ENCODE results near the gene SERGEF. TPM values are rescaled to one million over a fixed set of nuclear protein-coding genes. Genes with fewer than 3 reads are reported as not detected.

Gene SERGEF
- total RNA-seq, 4 donors from 2014 or later = 42.1 to 61.6 (median 53.9) TPM

GRCh38 chr11:17838102-17838501 lies 174.7 kb downstream of the SERGEF start:
- Histone ChIP-seq H3K4me1 (no peaks in the 10 kb centered on the region), H3K27ac (no peak overlapping the region), H3K27me3 (no peaks in the 10 kb centered on the region), H3K4me3 (no peak overlapping the region), H3K36me3 (no peaks in the 10 kb centered on the region), H3K9me3 (no peaks in the 10 kb centered on the region)
- no peak for DNase-seq (ENCODE audit: low spot score in 2 of 2)
- TF ChIP-seq POLR2A (IDR thresholded peaks at IDR 0.05) = no peak
- TF ChIP-seq EP300 (IDR thresholded peaks at IDR 0.05) = no peak
- no peak for TF ChIP-seq CTCF (IDR thresholded peaks at IDR 0.05)
- 94 to 96% methylated on average over 3 of the region's 3 CpGs for WGBS, 2 donors

- Histone ChIP-seq H3K27me3 (no peaks in the 10 kb centered on the region), H3K4me1 (no peaks in the 10 kb centered on the region), H3K9me3 (no peaks in the 10 kb centered on the region), H3K36me3 (no peaks in the 10 kb centered on the region), H3K4me3 (no peak overlapping the region), H3K27ac (no peak overlapping the region)
- TF ChIP-seq EP300 (IDR thresholded peaks at IDR 0.05) (no peak), CTCF (IDR thresholded peaks at IDR 0.05) (no peak), POLR2A (IDR thresholded peaks at IDR 0.05) (no peak)
- no peak for DNase-seq (ENCODE audit: low spot score in 2 of 2)
- 84 to 92% methylated on average over 3 of the region's 3 CpGs for WGBS, 2 donors
Observed at GRCh38 chr11:17831883-17832282, 181.0 kb downstream of the SERGEF start.

- H3K27ac ChIP-seq = no peak overlapping the region
- no peaks in the 10 kb centered on the region for H3K9me3 ChIP-seq
- TF ChIP-seq CTCF (IDR thresholded peaks at IDR 0.05) = no peak
- TF ChIP-seq EP300 (IDR thresholded peaks at IDR 0.05) = no peak
- TF ChIP-seq POLR2A (IDR thresholded peaks at IDR 0.05) = no peak
- no peak for DNase-seq (ENCODE audit: low spot score in 2 of 2)
- H3K27me3 ChIP-seq = no peaks in the 10 kb centered on the region
- no peaks in the 10 kb centered on the region for H3K4me1 ChIP-seq
- no peaks in the 10 kb centered on the region for H3K36me3 ChIP-seq
- H3K4me3 ChIP-seq = no peak overlapping the region
- WGBS, 2 donors = 100% methylated on average over 1 of the region's 1 CpG
Observed at GRCh38 chr11:17831228-17831627, 181.6 kb downstream of the SERGEF start.

DNA sequence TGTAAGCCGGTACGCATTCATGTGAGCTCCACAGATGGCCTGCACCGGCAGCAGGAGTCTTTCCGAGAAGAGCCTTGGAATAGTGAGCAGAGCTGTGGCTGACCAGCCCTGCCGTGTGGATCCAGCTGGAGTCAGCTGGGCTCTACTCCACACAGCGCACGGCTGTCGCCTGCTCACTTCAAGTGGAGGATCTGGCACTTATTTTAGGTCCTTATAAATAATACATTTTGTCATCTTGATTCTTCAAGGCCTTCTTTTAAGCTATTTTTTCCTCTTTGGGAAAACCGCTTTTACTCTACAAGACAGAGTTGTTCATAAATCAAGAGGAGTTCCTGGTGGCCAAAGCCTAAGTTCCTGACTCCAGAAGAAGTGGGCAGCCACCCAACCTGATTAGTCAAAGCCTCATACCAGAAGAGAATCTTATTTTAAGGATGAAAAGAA lies 184.5 kb downstream of the SERGEF start:
- H3K36me3 ChIP-seq = no peaks in the 10 kb centered on the region
- TF ChIP-seq POLR2A (IDR thresholded peaks at IDR 0.05) (no peak), EP300 (IDR thresholded peaks at IDR 0.05) (no peak), CTCF (IDR thresholded peaks at IDR 0.05) (no peak)
- DNase-seq (ENCODE audit: low spot score in 2 of 2) = peak in 1 of 2 donors; percentile 49
- no peaks in the 10 kb centered on the region for H3K27me3 ChIP-seq
- WGBS, 2 donors = 70 to 72% methylated on average over 9 of the region's 9 CpGs
- H3K4me1 ChIP-seq = no peaks in the 10 kb centered on the region
- no peaks in the 10 kb centered on the region for H3K9me3 ChIP-seq
- no peak overlapping the region for H3K27ac ChIP-seq
- H3K4me3 ChIP-seq = no peak overlapping the region

- 87 to 96% methylated on average over 5 of the region's 5 CpGs for WGBS, 2 donors
- no peak for DNase-seq (ENCODE audit: low spot score in 2 of 2)
- Histone ChIP-seq H3K36me3 (no peaks in the 10 kb centered on the region), H3K9me3 (no peaks in the 10 kb centered on the region), H3K27me3 (no peaks in the 10 kb centered on the region), H3K4me3 (no peak overlapping the region), H3K27ac (no peak overlapping the region), H3K4me1 (no peaks in the 10 kb centered on the region)
- TF ChIP-seq CTCF (IDR thresholded peaks at IDR 0.05) = no peak
- TF ChIP-seq POLR2A (IDR thresholded peaks at IDR 0.05) = no peak
- no peak for TF ChIP-seq EP300 (IDR thresholded peaks at IDR 0.05)
Observed at GRCh38 chr11:17827006-17827405, 185.8 kb downstream of the SERGEF start.

All from tibial nerve (tissue), 4 donors.